Lung (tissue), 12 donors: ENCODE data around the gene DLGAP4. TPM values are rescaled to one million over a fixed set of nuclear protein-coding genes. Genes with fewer than 3 reads are reported as not detected.
"Not testable (repeated sequence)": the region's sequence is repeated elsewhere in the genome, so short reads cannot be mapped to it uniquely, and the experiment has no call there.

Source experiments
- ATAC-seq: fragments of 200-7000 bp; cut with Tn5 transposase; one replicate; pipeline ENCODE4 v1.9.1; 2020; ENCODE audit warnings: moderate number of reproducible peaks; ENCODE audit not compliant: insufficient read depth, low FRiP score
- DNase-seq, 3 donors: peaks; one replicate each; pipeline ENCODE4 v3.0.0-alpha.2; 2013 to 2017
- H3K27ac ChIP-seq, 2 donors: one replicate each; pipeline ENCODE4 v1.5.1; 2013; ENCODE audit warnings: mild to moderate bottlenecking in 2 of 2, moderate library complexity in 2 of 2, control low read depth in 1 of 2, inconsistent platforms in 1 of 2, low read depth in 1 of 2, low read length in 1 of 2
- H3K27me3 ChIP-seq, 3 donors: one replicate each; pipeline ENCODE4 v1.5.1; 2013; ENCODE audit warnings: low read length in 2 of 3; ENCODE audit not compliant: control insufficient read depth in 3 of 3, insufficient read depth in 3 of 3
- H3K36me3 ChIP-seq, 4 donors: one replicate each; pipeline ENCODE4 v1.5.1; 2013; ENCODE audit warnings: low read length in 4 of 4, mild to moderate bottlenecking in 1 of 4, moderate library complexity in 1 of 4; ENCODE audit not compliant: control insufficient read depth in 4 of 4, insufficient read depth in 4 of 4
- H3K4me1 ChIP-seq, 5 donors: one replicate each; pipeline ENCODE4 v1.5.1; 2013; ENCODE audit warnings: low read length in 5 of 5, mild to moderate bottlenecking in 2 of 5, moderate library complexity in 1 of 5; ENCODE audit not compliant: control insufficient read depth in 5 of 5, insufficient read depth in 5 of 5
- H3K4me3 ChIP-seq: one replicate; pipeline ENCODE4 v1.5.1; 2013; ENCODE audit warnings: mild to moderate bottlenecking, control low read depth, moderate library complexity
- H3K9ac ChIP-seq, 2 donors: one replicate each; pipeline ENCODE4 v1.5.1; 2013; ENCODE audit warnings: low read length in 2 of 2, control low read depth in 1 of 2; ENCODE audit not compliant: insufficient read depth in 1 of 2
- H3K9me3 ChIP-seq, 4 donors: one replicate each; pipeline ENCODE4 v1.5.1; 2013; ENCODE audit warnings: low read length in 3 of 4, mild to moderate bottlenecking in 1 of 4, moderate library complexity in 1 of 4; ENCODE audit not compliant: control insufficient read depth in 4 of 4, insufficient read depth in 3 of 4
- WGBS, 2 donors: extraction: QIAGEN DNeasy Blood & Tissue Kit; methylation state at CpG; one replicate each; pipeline ENCODE4 v1.1.7; 2013; 5-methylcytosine and 5-hydroxymethylcytosine counted together
- polyA plus RNA-seq, 2 donors: library from polyadenylated mRNA; stranded (reverse); fragments of 200-250 nt; gene quantifications; one replicate each; pipeline ENCODE4 v1.2.1, GENCODE V29; 2013
- total RNA-seq, 2 donors: library from RNA; depleted of rRNA in 1 of 2; stranded (reverse); fragments of >200 nt in 1 of 2; gene quantifications; one replicate each; pipeline ENCODE4 v1.2.1, GENCODE V29; 2014 to 2021
- TF ChIP-seq, protein P1 (sequence below): IDR thresholded peaks from 2 replicates; pipeline ENCODE4 v1.5.1; 2012; ENCODE audit warnings: mild to moderate bottlenecking; ENCODE audit errors: control extremely low read depth, extremely low read depth
- donor health status: control.
- donor health status: control.
- donor health status: Bipolar disorder and iron deficiency.
- donor health status: healthy.
- donor health status: DM: yes; HTN: yes; CAD: no.

DLGAP4 gene
- total and polyA plus RNA-seq, 4 donors = 34.6 to 67.6 (median 35.8) TPM

GRCh38 chr20:36374995-36375394 lies 68.9 kb downstream of the DLGAP4 start:
- WGBS, 2 donors = 81 to 83% methylated on average over 4 of the region's 4 CpGs
- H3K27me3 ChIP-seq = peaks cover 0 to 2% (median 0%) of the 10 kb centered on the region in 3 donors
- ATAC-seq = no peak
- DNase-seq = no peak
- H3K4me1 ChIP-seq = no peaks in the 10 kb centered on the region
- no peak overlapping the region for H3K4me3 ChIP-seq
- no peak overlapping the region for H3K27ac ChIP-seq
- no peaks in the 10 kb centered on the region for H3K36me3 ChIP-seq
- H3K9ac ChIP-seq = no peak overlapping the region
- TF ChIP-seq, protein P1, sequence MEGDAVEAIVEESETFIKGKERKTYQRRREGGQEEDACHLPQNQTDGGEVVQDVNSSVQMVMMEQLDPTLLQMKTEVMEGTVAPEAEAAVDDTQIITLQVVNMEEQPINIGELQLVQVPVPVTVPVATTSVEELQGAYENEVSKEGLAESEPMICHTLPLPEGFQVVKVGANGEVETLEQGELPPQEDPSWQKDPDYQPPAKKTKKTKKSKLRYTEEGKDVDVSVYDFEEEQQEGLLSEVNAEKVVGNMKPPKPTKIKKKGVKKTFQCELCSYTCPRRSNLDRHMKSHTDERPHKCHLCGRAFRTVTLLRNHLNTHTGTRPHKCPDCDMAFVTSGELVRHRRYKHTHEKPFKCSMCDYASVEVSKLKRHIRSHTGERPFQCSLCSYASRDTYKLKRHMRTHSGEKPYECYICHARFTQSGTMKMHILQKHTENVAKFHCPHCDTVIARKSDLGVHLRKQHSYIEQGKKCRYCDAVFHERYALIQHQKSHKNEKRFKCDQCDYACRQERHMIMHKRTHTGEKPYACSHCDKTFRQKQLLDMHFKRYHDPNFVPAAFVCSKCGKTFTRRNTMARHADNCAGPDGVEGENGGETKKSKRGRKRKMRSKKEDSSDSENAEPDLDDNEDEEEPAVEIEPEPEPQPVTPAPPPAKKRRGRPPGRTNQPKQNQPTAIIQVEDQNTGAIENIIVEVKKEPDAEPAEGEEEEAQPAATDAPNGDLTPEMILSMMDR = no peak
- no peaks in the 10 kb centered on the region for H3K9me3 ChIP-seq

DNA sequence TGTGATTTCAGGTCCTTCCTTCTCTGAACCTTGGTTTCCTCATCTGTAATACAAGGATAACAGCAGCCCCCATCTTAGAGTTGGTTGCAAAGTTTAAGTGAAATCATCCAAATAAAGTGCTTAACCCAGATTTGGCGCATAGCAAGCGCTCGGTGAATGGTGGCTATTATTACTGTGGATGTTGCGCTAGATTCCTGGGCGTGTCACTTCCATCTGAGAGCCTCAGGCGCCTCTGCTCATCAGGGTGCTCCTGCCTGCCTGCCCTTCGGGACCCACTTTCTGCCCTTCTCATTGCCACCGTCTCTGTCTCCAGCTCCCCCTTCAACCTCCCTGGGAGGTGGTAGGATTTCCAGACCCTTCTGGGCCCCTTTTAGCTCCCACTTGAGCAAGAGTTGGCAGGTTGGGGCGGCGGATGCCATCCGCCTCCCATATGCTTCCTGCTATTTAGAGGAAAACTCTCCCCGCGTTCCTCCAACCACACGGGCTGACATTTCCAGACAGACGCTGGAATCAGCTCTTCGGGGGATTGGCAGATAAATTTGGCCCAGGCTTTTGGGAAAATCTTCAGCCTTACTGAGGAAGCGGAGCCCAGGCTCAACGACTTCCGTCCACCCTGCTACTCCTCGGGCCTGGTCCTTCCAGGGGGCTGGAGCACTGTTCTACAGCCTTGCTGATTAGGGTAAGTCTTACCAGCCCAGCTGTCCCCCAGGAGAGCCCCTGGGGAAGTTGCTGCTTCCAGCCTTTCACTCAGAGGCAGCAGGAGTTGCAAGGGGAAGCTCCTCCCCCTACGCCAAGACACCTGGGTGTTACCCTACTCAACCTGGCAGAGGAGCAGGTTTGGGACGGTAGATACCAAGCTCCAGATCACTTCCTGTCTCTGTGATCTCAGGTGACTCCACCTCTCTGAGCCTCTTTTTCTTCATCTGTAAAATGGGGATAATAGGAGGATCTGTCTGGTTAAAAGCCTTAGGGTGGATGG lies 71.5 kb downstream of the DLGAP4 start:
- WGBS, 2 donors = 52 to 55% methylated on average over 22 of the region's 22 CpGs
- ATAC-seq = no peak
- H3K27me3 ChIP-seq = peaks cover 0 to 2% (median 0%) of the 10 kb centered on the region in 3 donors

DNA sequence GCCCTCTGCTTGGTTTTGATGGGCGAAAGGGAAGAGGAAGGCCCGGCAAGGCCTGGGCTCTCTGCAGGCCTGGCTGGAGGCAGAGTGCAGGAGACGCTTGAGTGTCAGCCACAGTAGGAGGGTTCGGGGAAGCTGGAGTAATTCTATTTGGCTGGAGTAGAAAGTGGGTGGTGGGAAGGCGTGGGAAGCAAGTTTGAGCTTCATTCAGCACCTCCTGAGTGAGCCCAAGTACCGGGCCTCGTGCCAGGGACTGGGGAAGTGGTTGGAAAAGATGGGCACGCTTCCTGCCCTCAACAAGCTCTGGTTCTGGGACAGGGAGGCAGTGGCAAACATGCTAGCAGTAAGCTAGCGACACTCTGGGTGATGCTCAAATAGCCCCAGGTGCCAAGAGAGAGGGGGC lies 72.5 kb downstream of the DLGAP4 start:
- Histone ChIP-seq H3K9ac (no peak overlapping the region), H3K27ac (no peak overlapping the region), H3K27me3 (peaks cover 0 to 2% (median 0%) of the 10 kb centered on the region in 3 donors), H3K4me1 (no peaks in the 10 kb centered on the region), H3K4me3 (no peak overlapping the region), H3K9me3 (peaks cover 0 to 2% (median 0%) of the 10 kb centered on the region in 4 donors), H3K36me3 (no peaks in the 10 kb centered on the region)
- no peak for DNase-seq
- 81 to 86% methylated on average over 9 of the region's 9 CpGs for WGBS, 2 donors
- ATAC-seq = no peak
- TF ChIP-seq, protein P1 = no peak

More for the DNA sequence above, 71.5 kb downstream of the DLGAP4 start:
- H3K9me3 ChIP-seq = peaks cover 0 to 2% (median 0%) of the 10 kb centered on the region in 4 donors
- H3K4me3 ChIP-seq = no peak overlapping the region
- no peak overlapping the region for H3K27ac ChIP-seq
- H3K9ac ChIP-seq = no peak overlapping the region
- no peaks in the 10 kb centered on the region for H3K36me3 ChIP-seq
- no peaks in the 10 kb centered on the region for H3K4me1 ChIP-seq
- no peak for DNase-seq
- TF ChIP-seq, protein P1 = no peak

DNA sequence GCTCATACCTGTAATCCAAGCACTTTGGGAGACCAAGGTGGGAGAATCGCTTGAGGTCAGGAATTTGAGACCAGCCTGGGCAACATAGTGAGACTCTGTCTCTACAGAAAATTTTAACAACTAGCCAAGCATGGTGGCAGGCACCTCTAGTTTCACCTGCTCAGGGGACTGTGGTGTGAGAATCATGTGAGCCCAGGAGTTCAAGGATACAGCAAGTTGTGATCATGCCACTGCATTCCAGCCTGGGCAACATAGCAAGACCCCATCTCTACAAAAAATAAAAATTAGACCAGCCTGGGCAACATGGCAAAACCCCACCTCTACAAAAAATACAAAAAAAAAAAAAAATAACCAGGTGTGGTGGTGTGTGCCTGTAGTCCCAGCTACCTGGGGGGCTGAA lies 73.8 kb downstream of the DLGAP4 start:
- not testable (repeated sequence) for H3K27me3 ChIP-seq, H3K27ac ChIP-seq, DNase-seq, H3K36me3 ChIP-seq, H3K9ac ChIP-seq, ATAC-seq, H3K4me3 ChIP-seq, H3K9me3 ChIP-seq, H3K4me1 ChIP-seq
- WGBS, 2 donors = 89 to 100% methylated on average over 1 of the region's 1 CpG
